Measurements from ENCODE around the gene CALML3.

DNA sequence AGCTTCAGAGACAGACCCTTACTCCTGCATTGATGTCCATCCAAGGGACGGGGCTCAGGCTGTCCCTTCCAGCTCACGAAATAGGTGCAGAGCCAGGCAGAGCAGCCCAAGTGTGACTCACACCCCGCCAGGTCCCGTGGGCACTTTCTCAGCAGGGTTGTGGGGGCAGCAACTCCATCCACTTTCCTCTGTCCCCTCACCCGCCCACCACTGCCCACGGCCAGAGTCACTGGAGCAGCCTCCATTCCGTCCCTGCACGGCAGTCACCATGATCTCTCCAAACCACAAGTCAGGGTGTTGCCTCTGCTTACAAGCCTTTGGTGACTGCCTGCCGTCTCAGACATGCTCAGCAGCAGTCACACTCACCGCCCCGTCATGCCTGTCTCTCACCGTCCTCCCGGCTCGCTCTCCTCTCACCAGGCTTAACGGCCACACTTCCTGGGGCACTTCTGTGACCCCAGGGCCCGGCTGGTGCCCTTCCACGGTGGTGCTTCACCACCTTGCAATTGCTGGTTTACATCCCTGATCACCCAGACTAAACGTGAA is 39.3 kb downstream of the CALML3 start:
- TF ChIP-seq, protein P1, sequence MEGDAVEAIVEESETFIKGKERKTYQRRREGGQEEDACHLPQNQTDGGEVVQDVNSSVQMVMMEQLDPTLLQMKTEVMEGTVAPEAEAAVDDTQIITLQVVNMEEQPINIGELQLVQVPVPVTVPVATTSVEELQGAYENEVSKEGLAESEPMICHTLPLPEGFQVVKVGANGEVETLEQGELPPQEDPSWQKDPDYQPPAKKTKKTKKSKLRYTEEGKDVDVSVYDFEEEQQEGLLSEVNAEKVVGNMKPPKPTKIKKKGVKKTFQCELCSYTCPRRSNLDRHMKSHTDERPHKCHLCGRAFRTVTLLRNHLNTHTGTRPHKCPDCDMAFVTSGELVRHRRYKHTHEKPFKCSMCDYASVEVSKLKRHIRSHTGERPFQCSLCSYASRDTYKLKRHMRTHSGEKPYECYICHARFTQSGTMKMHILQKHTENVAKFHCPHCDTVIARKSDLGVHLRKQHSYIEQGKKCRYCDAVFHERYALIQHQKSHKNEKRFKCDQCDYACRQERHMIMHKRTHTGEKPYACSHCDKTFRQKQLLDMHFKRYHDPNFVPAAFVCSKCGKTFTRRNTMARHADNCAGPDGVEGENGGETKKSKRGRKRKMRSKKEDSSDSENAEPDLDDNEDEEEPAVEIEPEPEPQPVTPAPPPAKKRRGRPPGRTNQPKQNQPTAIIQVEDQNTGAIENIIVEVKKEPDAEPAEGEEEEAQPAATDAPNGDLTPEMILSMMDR (IDR thresholded peaks at IDR 0.05): no peak
- no peak for TF ChIP-seq POLR2A (IDR thresholded peaks at IDR 0.05)
- TF ChIP-seq EP300 (IDR thresholded peaks at IDR 0.05): no peak
- no peak for TF ChIP-seq POLR2AphosphoS5 (IDR thresholded peaks at IDR 0.05)

Measured in stomach (tissue), 4 donors.